ENCODE results near the gene PAQR8.
A peak's percentile ranks its signal among the peaks of the same experiment; 100 is the strongest.

- TF ChIP-seq CTCF (conservative IDR thresholded peaks at IDR 0.05) (peak; percentile 95), EZH2 (IDR thresholded peaks at IDR 0.05; ENCODE audit: low read depth) (no peak)
Measured at GRCh38 chr6:52399511-52400312, 37.8 kb downstream of the PAQR8 start.

All from PC-9 (cell line).